Measurements from ENCODE around the gene ATRNL1.
"Not testable (repeated sequence)": the region's sequence is repeated elsewhere in the genome, so short reads cannot be mapped to it uniquely, and the experiment has no call there.

ATRNL1 gene

GRCh38 chr10:115157357-115157756, 64.2 kb downstream of the ATRNL1 start:
- no peak for TF ChIP-seq CTCF (IDR thresholded peaks at IDR 0.05; ENCODE audit: extremely low read depth, missing control alignments)
- DNase-seq (ENCODE audit: low spot score), result no peak

- no peak for DNase-seq (ENCODE audit: low spot score)
- no peak for TF ChIP-seq CTCF (IDR thresholded peaks at IDR 0.05; ENCODE audit: extremely low read depth, missing control alignments)
Observed at GRCh38 chr10:115163129-115163528, 70.0 kb downstream of the ATRNL1 start.

DNA sequence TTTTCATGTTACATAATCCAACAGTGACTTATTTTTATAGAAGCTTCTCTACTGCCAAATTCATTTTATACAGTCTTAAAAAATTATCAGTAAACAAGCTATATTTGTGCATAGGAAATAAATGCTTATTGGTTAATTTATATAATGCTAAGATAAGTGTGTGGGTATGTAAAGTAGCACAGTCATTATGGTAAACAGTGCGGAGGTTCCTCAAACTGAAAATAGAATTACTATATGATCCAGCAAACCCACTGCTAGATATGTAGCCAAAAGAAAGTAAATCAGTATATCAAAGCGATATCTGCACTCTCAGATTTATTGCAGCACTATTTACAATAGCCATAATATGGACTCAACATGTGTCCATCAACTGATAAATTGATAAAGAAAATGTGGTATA, 71.1 kb downstream of the ATRNL1 start:
- no peak for DNase-seq (ENCODE audit: low spot score)
- TF ChIP-seq CTCF (IDR thresholded peaks at IDR 0.05; ENCODE audit: extremely low read depth, missing control alignments), result no peak

GRCh38 chr10:115167751-115168150, 74.6 kb downstream of the ATRNL1 start:
- DNase-seq (ENCODE audit: low spot score), result no peak
- no peak for TF ChIP-seq CTCF (IDR thresholded peaks at IDR 0.05; ENCODE audit: extremely low read depth, missing control alignments)

- TF ChIP-seq CTCF (IDR thresholded peaks at IDR 0.05; ENCODE audit: extremely low read depth, missing control alignments), result peak; percentile 2
- no peak for DNase-seq (ENCODE audit: low spot score)
Observed at GRCh38 chr10:115171392-115171960, 78.3 kb downstream of the ATRNL1 start.

- DNase-seq (ENCODE audit: low spot score), result no peak
- no peak for TF ChIP-seq CTCF (IDR thresholded peaks at IDR 0.05; ENCODE audit: extremely low read depth, missing control alignments)
Observed at GRCh38 chr10:115173915-115174443, 80.8 kb downstream of the ATRNL1 start.

DNA sequence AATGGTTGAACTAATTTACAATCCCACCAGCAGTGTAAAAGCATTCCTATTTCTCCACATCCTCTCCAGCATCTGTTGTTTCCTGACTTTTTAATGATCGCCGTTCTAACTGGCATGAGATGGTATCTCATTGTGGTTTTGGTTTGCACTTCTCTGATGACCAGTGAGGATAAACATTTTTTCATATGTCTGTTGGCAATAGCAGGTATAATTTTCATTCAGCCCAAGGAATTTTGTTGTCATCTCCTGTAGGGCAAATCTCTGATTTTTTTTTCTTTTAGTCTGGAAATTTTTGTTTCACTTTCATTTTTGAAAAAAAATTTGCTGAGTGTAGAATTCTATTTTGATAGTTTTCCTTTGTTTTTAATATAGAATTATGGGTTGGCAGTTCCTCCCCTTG, 114.1 kb downstream of the ATRNL1 start:
- not testable (repeated sequence) for DNase-seq (ENCODE audit: low spot score)

GRCh38 chr10:115209133-115209532, 116.0 kb downstream of the ATRNL1 start:
- peak; percentile 2 for DNase-seq (ENCODE audit: low spot score)
- TF ChIP-seq CTCF (IDR thresholded peaks at IDR 0.05; ENCODE audit: extremely low read depth, missing control alignments), result no peak
